HepG2 (cell line): Measurements from ENCODE around the gene CD109. TPM values are rescaled to one million over a fixed set of nuclear protein-coding genes. Genes with fewer than 3 reads are reported as not detected.

Experiments used
- AGO2 ChIP-seq: fragments of 200-400 bp; formaldehyde crosslinking; optimal IDR thresholded peaks from 2 replicates; pipeline ENCODE3; 2017; ENCODE audit warnings: mild to moderate bottlenecking, low read depth, low read length, moderate library complexity
- CBX5 ChIP-seq: sonication (generic); formaldehyde crosslinking; IDR thresholded peaks from 2 replicates; pipeline ENCODE4 v1.4.0; 2020; ENCODE audit warnings: missing genetic modification reagents, borderline replicate concordance
- HOXA5 ChIP-seq: sonication (generic); formaldehyde crosslinking; IDR thresholded peaks from 2 replicates; pipeline ENCODE4 v1.4.0; 2020; ENCODE audit warnings: missing genetic modification reagents
- NCOA1 ChIP-seq: sonication (generic); formaldehyde crosslinking; IDR thresholded peaks from 2 replicates; pipeline ENCODE4 v1.9.0; 2021; ENCODE audit warnings: missing genetic modification reagents
- PCBP1 ChIP-seq: fragments of 200-400 bp; formaldehyde crosslinking; IDR thresholded peaks from 2 replicates; pipeline ENCODE4 v1.6.1; 2017; ENCODE audit warnings: mild to moderate bottlenecking, low read depth, low read length, borderline replicate concordance
- SALL2 ChIP-seq: sonication (generic); formaldehyde crosslinking; IDR thresholded peaks from 2 replicates; pipeline ENCODE4 v1.8.1; 2023; ENCODE audit warnings: mild to moderate bottlenecking, missing genetic modification reagents, inconsistent platforms
- THAP11 ChIP-seq: IDR thresholded peaks from 2 replicates; pipeline ENCODE4 v1.6.1; 2016; ENCODE audit warnings: missing biosample characterization, missing genetic modification reagents
- U2AF2 ChIP-seq: fragments of 200-400 bp; formaldehyde crosslinking; IDR thresholded peaks from 2 replicates; pipeline ENCODE4 v1.6.1; 2017; ENCODE audit warnings: low read depth, mild to moderate bottlenecking, low read length
- ZFP36 ChIP-seq: fragments of 150-350 bp; IDR thresholded peaks from 2 replicates; pipeline ENCODE4 v1.6.1; 2018; ENCODE audit warnings: borderline replicate concordance, low read length, low read depth; ENCODE audit not compliant: partially characterized antibody
- ZFY ChIP-seq: sonication (generic); formaldehyde crosslinking; IDR thresholded peaks from 2 replicates; pipeline ENCODE4 v1.4.0; 2020; ENCODE audit warnings: missing genetic modification reagents
- ZNF34 ChIP-seq: sonication (generic); formaldehyde crosslinking; IDR thresholded peaks from 2 replicates; pipeline ENCODE4 v1.4.0; 2020; ENCODE audit warnings: mild to moderate bottlenecking, missing genetic modification reagents, borderline replicate concordance
- ZNF362 ChIP-seq: sonication (generic); formaldehyde crosslinking; IDR thresholded peaks from 2 replicates; pipeline ENCODE4 v1.4.0; 2020; ENCODE audit warnings: missing genetic modification reagents, mild to moderate bottlenecking, borderline replicate concordance
- ZNF468 ChIP-seq: sonication (generic); formaldehyde crosslinking; IDR thresholded peaks from 2 replicates; pipeline ENCODE4 v1.8.0; 2022; ENCODE audit warnings: mild to moderate bottlenecking, moderate library complexity, missing genetic modification reagents
- ZNF772 ChIP-seq: sonication (generic); formaldehyde crosslinking; IDR thresholded peaks from 2 replicates; pipeline ENCODE4 v1.5.0; 2020; ENCODE audit warnings: mild to moderate bottlenecking, missing genetic modification reagents
- polyA plus RNA-seq, 8 experiments: library from polyadenylated mRNA; depleted of rRNA in 3 of 8; stranded (reverse) in 7 of 8; unstranded in 1 of 8; fragments of >200 nt; fragmentation: Illumina TruSeq in 4 of 8; extraction: Trizol in 4 of 8; gene quantifications; 2 replicates each; pipeline versions ENCODE4 v1.2.1 to v1.2.3, GENCODE V29; 2011 to 2016; ENCODE audit warnings: low read depth in 4 of 8, missing spikeins in 1 of 8, mixed read lengths in 1 of 8; ENCODE audit not compliant: insufficient read depth in 1 of 8
- total RNA-seq, 5 experiments: library from RNA; depleted of rRNA; stranded (reverse); fragments of >200 nt; fragmentation: Illumina TruSeq; extraction: Trizol; gene quantifications; 2 replicates each; pipeline ENCODE4 v1.2.3, GENCODE V29; 2016; ENCODE audit warnings: low read depth in 1 of 5
- TF ChIP-seq, protein P1 (sequence below): sonication (generic); formaldehyde crosslinking; IDR thresholded peaks from 2 replicates; pipeline ENCODE4 v1.4.0; 2020; ENCODE audit warnings: missing genetic modification reagents
- TF ChIP-seq, protein P2 (sequence below): sonication (generic); formaldehyde crosslinking; IDR thresholded peaks from 2 replicates; pipeline ENCODE4 v1.9.0; 2022; ENCODE audit warnings: missing genetic modification reagents, mild to moderate bottlenecking, borderline replicate concordance
- TF ChIP-seq, protein P3 (sequence below): sonication (generic); formaldehyde crosslinking; IDR thresholded peaks from 2 replicates; pipeline ENCODE4 v1.4.0; 2020; ENCODE audit warnings: mild to moderate bottlenecking, missing genetic modification reagents
- TF ChIP-seq, protein P4 (sequence below): sonication (generic); formaldehyde crosslinking; IDR thresholded peaks from 2 replicates; pipeline ENCODE4 v1.4.0; 2020; ENCODE audit warnings: missing genetic modification reagents
- TF ChIP-seq, protein P5 (sequence below): sonication (generic); formaldehyde crosslinking; IDR thresholded peaks from 2 replicates; pipeline ENCODE4 v1.8.1; 2023; ENCODE audit warnings: mild to moderate bottlenecking, missing genetic modification reagents
- TF ChIP-seq, protein P6 (sequence below): sonication (generic); formaldehyde crosslinking; IDR thresholded peaks from 2 replicates; pipeline ENCODE4 v1.8.0; 2022; ENCODE audit warnings: low read depth, missing genetic modification reagents

CD109 gene
- total and polyA plus RNA-seq, 2 of the 13 experiments (the other 11 are each of a cell fraction or from before 2014, with no cell fraction given), result 0.93 to 2.1 TPM

DNA sequence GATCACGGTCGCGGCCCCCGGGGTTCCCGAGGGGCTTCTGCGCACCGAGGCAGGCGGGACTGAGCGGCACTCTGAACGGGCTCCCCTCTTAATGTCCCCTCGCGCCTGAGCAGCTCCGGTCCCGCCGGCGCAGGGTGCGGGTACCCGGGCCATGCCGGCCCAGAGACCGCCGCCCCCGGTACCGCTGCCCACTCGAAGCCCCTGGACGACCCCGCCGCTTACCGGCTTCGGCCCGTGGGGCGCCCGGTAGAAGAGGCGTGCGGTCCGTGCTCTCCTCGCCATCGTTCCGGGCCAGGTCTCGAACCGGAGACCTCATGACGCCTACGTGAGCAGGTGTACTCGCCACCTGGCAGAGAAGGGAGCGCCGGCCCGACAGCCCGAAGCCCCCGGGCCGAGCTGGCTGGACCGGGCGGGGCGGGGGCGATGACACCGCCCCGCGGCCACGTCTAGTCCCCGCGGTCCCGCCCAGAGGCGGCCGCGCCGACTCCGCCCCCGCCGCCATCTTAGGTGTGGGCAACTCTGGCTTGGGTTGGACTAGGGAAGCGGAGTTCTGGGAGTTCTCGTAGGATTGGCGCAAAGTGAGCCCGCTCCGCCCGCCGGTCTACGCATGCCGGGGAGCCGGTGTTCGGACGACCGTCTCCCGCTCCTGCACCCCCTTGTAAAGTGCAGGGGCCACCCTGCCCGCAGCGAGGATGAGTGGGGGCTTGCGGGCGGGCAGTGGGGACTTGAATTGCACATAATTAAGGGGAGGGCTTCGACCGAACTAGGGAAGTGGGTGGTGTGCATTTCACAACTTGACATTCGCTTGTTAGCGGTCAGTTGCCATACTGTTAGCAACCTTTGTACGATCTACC lies 42.2 kb upstream of the CD109 start, which contains the start of gene SLC17A5 (continued):
- TF ChIP-seq CBX5 (peak; percentile 20; the same call in 1 of the 2 replicates), HOXA5 (CRISPR knock-in tag) (0 out of 2 replicates have a peak, but pooled peaks have one; percentile 58), ZNF362 (CRISPR knock-in tag) (no peak), ZNF34 (CRISPR knock-in tag) (no peak), ZFP36 (no peak), ZFY (CRISPR knock-in tag) (peak; percentile 84), AGO2 (peak; percentile 42), U2AF2 (no peak), NCOA1 (no peak), SALL2 (CRISPR knock-in tag) (peak; percentile 61), THAP11 (CRISPR knock-in tag) (peak; percentile 79), ZNF468 (0 out of 2 replicates have a peak, but pooled peaks have one; percentile 46), PCBP1 (no peak), ZNF772 (CRISPR knock-in tag) (peak; percentile 86)
- TF ChIP-seq, protein P1, sequence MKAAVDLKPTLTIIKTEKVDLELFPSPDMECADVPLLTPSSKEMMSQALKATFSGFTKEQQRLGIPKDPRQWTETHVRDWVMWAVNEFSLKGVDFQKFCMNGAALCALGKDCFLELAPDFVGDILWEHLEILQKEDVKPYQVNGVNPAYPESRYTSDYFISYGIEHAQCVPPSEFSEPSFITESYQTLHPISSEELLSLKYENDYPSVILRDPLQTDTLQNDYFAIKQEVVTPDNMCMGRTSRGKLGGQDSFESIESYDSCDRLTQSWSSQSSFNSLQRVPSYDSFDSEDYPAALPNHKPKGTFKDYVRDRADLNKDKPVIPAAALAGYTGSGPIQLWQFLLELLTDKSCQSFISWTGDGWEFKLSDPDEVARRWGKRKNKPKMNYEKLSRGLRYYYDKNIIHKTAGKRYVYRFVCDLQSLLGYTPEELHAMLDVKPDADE, result no peak
- TF ChIP-seq, protein P2, sequence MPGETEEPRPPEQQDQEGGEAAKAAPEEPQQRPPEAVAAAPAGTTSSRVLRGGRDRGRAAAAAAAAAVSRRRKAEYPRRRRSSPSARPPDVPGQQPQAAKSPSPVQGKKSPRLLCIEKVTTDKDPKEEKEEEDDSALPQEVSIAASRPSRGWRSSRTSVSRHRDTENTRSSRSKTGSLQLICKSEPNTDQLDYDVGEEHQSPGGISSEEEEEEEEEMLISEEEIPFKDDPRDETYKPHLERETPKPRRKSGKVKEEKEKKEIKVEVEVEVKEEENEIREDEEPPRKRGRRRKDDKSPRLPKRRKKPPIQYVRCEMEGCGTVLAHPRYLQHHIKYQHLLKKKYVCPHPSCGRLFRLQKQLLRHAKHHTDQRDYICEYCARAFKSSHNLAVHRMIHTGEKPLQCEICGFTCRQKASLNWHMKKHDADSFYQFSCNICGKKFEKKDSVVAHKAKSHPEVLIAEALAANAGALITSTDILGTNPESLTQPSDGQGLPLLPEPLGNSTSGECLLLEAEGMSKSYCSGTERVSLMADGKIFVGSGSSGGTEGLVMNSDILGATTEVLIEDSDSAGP, result peak; percentile 71; the same call in 1 of the 2 replicates
- TF ChIP-seq, protein P3, sequence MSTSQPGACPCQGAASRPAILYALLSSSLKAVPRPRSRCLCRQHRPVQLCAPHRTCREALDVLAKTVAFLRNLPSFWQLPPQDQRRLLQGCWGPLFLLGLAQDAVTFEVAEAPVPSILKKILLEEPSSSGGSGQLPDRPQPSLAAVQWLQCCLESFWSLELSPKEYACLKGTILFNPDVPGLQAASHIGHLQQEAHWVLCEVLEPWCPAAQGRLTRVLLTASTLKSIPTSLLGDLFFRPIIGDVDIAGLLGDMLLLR, result no peak
- TF ChIP-seq, protein P4, sequence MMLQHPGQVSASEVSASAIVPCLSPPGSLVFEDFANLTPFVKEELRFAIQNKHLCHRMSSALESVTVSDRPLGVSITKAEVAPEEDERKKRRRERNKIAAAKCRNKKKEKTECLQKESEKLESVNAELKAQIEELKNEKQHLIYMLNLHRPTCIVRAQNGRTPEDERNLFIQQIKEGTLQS (CRISPR knock-in tag), result no peak; the same call in 1 of the 2 replicates
- TF ChIP-seq, protein P5, sequence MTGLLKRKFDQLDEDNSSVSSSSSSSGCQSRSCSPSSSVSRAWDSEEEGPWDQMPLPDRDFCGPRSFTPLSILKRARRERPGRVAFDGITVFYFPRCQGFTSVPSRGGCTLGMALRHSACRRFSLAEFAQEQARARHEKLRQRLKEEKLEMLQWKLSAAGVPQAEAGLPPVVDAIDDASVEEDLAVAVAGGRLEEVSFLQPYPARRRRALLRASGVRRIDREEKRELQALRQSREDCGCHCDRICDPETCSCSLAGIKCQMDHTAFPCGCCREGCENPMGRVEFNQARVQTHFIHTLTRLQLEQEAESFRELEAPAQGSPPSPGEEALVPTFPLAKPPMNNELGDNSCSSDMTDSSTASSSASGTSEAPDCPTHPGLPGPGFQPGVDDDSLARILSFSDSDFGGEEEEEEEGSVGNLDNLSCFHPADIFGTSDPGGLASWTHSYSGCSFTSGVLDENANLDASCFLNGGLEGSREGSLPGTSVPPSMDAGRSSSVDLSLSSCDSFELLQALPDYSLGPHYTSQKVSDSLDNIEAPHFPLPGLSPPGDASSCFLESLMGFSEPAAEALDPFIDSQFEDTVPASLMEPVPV (CRISPR knock-in tag), result no peak; the same call in 1 of the 2 replicates
- TF ChIP-seq, protein P6, sequence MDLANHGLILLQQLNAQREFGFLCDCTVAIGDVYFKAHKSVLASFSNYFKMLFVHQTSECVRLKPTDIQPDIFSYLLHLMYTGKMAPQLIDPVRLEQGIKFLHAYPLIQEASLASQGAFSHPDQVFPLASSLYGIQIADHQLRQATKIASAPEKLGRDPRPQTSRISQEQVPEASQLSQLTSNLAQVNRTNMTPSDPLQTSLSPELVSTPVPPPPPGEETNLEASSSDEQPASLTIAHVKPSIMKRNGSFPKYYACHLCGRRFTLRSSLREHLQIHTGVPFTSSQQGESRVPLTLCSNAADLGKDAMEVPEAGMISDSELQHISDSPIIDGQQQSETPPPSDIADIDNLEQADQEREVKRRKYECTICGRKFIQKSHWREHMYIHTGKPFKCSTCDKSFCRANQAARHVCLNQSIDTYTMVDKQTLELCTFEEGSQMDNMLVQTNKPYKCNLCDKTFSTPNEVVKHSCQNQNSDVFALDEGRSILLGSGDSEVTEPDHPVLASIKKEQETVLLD (CRISPR knock-in tag), result peak; percentile 72; the same call in 1 of the 2 replicates
